Hindlimb muscle (tissue), 1 donor: Measurements from ENCODE around the gene ZBTB46. TPM values are rescaled to one million over a fixed set of nuclear protein-coding genes. Genes with fewer than 3 reads are reported as not detected.
"Not testable (repeated sequence)": the region's sequence is repeated elsewhere in the genome, so short reads cannot be mapped to it uniquely, and the experiment has no call there.

Experiments
- DNase-seq: peaks from one replicate; pipeline ENCODE4 v3.0.0-alpha.2; 2013
- polyA plus RNA-seq: library from polyadenylated mRNA; unstranded; fragments of 120-200 nt; gene quantifications from one replicate; pipeline ENCODE4 v1.2.1, GENCODE V29; 2013; ENCODE audit not compliant: insufficient read length

Gene ZBTB46
- polyA plus RNA-seq, 1 donor, result 24.7 TPM

DNA sequence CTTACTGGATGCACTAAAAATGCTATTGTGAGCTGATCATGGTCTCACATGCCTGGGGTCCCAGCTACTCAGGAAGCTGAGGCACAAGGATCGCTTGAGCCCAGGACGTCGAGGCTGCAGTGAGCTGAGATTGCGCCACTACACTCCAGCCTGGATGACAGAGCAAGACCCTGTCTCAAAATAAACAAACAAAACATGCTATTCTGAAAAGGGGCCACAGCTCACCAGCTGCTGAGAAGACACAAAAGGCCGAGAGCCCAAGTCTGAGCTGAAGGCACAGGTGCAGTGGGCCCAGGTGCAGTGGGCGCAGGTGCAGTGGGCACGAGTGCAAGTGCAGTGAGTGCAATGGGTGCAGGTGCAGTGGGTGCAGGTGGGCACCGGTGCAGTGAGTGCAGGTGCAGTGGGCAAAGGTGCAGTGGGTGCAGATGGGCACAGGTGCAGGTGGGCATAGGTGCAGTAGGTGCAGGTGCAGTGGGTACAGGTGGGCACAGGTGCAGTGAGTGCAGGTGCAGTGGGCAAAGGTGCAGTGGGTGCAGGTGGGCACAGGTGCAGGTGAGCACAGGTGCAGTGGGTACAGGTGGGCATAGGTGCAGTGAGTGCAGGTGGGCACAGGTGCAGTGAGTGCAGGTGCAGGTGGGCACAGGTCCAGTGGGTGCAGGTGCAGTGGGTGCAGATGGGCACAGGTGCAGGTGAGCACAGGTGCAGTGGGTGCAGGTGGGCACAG lies 16.0 kb downstream of the ZBTB46 start:
- DNase-seq, result no peak

DNA sequence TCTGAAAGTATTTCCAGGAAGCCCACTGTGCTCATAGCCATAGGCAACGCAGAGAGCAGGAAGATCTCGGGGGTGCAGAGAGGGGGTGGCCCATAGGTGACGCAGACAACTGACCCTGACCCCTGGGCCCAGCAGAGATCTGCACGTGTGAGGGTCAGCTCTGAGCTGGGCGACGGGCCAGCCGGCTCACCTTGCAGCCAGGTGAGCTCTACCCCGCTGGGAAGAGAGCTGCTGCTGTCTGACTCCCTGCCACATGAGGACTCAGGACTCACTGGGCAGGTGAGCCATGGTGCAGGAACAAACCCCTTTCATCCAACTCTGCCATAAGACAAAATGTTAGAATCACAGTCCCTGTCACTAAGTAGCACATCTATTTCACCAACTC lies 19.6 kb downstream of the ZBTB46 start:
- DNase-seq, result no peak

- DNase-seq, result no peak
These were observed 20.2 kb downstream of the ZBTB46 start for GRCh38 chr20:63810730-63811490.

- DNase-seq, result no peak
These were observed 21.2 kb downstream of the ZBTB46 start for GRCh38 chr20:63809856-63810255.

- no peak for DNase-seq
These were observed 21.9 kb downstream of the ZBTB46 start for GRCh38 chr20:63808964-63809674.

GRCh38 chr20:63808145-63808724 lies 22.8 kb downstream of the ZBTB46 start:
- DNase-seq, result no peak

DNA sequence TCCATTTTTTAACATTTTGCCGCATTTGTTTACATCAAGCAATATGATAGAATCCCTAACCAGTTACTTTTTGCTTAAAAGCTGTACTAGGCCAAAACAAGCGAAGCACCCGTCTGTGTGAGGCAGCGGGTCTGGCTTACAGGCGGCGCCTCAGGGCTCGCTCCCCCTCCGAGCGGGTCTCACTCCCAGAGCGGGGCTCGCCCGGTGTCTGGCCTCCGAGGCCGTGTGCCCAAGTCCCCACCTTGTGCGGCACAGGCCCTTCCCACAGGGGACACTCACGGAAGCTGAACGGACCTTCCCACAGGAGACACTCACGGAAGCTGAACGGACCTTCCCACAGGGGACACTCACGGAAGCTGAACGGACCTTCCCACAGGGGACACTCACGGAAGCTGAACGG lies 23.4 kb downstream of the ZBTB46 start:
- no peak for DNase-seq

GRCh38 chr20:63804308-63804636 lies 26.8 kb downstream of the ZBTB46 start:
- DNase-seq, result no peak

- DNase-seq, result no peak
These were observed 28.4 kb downstream of the ZBTB46 start for GRCh38 chr20:63802469-63803240.

DNA sequence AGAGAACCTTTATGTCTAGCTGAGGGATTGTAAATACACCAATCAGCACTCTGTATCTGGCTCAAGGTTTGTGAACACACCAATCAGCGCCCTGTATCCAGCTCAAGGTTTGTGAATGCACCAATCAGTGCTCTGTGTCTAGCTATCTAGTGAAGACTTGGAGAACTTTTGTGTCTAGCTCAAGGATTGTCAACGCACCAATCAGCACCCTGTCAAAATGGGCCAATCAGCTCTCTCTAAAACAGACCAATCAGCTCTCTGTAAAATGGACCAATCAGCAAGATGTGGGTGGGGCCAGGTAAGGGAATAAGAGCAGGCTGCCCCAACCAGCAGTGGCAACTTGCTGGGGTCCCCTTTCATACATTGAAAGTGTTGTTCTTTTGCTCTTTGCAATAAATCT lies 29.9 kb downstream of the ZBTB46 start:
- DNase-seq, result not testable (repeated sequence)

DNA sequence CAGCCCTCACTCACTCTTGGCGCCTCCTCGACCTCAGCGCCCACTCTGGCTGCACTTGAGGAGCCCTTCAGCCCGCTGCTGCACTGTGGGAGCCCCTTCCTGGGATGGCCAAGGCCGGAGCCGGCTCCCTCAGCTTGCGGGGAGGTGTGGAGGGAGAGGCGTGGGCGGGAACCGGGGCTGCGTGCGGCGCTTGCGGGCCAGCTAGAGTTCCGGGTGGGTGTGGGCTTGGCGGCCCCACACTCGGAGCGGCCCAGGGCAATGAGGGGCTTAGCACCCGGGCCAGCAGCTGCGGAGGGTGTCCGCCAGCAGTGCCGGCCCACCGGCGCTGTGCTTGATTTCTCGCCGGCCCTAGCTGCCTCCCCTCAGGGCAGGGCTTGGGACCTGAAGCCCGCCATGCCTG lies 30.7 kb downstream of the ZBTB46 start:
- DNase-seq, result not testable (repeated sequence)

DNA sequence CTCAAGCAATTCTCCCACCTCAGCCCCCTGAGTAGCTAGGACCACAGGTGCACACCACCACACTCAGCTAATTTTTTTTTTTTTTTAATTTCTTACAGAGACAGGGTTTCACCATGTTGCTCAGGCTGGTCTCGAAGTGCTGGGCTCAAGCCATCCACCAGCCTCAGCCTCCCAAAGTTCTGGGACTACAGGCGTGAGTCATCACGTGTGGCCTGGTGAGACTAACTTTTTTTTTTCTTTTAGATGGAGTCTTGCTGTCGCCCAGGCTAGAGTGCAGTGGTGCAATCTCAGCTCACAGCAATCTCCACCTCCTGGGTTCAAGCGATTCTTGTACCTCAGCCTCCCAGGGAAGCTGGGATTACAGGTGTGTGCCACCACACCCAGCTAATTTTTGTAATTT lies 31.9 kb downstream of the ZBTB46 start:
- DNase-seq, result not testable (repeated sequence)

DNA sequence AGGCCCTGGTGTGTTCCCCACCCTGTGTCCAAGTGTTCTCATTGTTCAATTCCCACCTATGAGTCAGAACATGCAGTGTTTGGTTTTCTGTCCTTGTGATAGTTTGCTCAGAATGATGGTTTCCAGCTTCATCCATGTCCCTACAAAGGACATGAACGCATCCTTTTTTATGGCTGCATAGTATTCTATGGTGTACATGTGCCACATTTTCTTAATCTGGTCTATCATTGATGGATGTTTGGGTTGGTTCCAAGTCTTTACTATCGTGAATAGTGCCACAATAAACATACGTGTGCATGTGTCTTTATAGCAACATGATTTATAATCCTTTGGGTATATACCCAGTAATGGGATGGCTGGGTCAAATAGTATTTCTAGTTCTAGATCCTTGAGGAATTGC lies 33.9 kb downstream of the ZBTB46 start:
- not testable (repeated sequence) for DNase-seq

DNA sequence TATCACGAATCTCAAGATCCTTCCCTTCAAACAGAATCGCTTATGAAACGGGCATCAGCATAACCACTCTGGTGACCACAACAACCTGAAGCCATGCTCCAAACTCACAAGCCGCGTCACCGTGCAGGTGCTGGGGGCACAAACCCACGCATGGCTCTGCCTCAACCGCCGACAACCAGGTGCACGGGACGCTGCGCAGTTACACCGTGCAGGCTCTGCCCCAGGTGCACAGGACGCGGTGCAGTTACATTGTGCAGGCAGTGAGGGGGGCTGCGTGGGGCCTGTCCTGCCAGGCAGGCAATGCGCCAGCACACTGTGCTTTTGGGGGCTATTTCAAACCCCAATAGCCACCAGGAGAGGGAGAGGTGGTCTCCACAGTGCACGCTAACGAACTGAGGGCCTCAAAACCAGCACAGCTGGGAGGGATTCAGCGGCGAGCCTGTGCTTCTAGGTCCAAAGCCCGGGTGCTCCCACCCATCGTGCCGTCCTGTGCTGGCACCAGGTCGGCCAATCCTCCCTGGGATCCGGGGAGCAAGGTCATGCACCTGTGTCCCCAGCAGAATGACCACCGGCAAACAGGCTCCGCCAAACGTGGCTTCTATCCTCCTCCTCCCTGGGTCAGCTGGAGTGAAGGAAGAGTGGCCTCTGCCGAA lies 35.8 kb downstream of the ZBTB46 start:
- no peak for DNase-seq

DNA sequence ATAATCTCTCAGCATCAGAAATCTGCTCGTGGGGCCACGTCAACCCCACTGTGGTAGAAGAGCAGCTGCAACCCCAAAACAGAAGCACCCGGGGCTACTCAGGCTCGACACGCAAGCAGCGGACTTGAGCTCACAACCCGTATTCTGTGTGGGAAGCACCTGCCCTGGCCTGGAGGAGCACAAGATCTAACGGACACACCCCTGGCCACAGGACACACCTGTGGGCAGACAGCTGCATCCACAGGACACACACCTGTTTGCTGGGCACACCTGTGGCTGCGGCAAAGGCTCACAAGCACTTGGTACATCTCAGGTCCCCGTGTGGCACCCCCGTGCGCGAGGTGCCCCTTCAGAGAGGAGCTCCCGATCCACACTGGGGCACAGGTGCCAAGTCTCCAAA lies 36.5 kb downstream of the ZBTB46 start:
- no peak for DNase-seq

GRCh38 chr20:63792866-63793265 lies 38.2 kb downstream of the ZBTB46 start:
- no peak for DNase-seq

- DNase-seq, result no peak
These were observed 39.4 kb downstream of the ZBTB46 start for GRCh38 chr20:63791497-63792156.

GRCh38 chr20:63790572-63791168 lies 40.4 kb downstream of the ZBTB46 start:
- no peak for DNase-seq

DNA sequence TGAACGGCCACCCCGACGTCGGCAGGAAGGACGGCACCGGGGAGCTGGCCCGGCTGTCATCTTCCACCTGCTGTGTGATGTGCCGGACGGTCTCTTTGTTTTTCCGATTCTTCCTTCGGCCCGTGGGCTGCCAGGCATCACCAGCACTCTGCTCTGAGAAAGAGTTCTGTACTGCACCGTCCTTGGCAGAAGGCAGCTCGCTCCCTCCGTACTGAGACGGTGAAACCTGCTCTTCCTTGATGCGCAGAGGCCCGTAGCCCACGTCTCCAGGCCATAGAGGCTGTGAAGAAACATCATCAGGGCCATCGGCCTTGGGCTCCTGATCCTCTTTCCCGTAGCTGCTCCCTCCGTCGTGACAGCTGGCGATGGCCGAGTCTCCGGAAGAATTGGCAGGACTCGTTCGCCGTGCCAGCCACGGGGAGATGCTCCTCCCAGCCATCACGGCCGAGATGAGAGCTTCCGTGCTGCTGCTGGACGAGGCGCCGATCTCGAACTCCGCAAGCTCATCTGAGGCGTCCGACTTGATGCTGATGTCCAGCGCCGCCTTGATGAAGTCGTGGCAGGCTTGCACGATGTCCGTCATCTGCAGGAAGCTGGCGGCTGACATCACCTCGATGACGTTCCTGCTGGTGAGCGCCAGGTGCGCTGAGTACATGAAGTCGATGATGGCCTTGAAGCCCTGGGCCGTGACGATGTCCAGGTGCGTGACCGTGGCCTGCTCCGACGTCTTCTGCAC lies 41.1 kb downstream of the ZBTB46 start:
- DNase-seq, result no peak

GRCh38 chr20:63787749-63788148 lies 43.3 kb downstream of the ZBTB46 start:
- no peak for DNase-seq
